ENCODE data around the gene ENG. TPM values are rescaled to one million over a fixed set of nuclear protein-coding genes. Genes with fewer than 3 reads are reported as not detected.

The ENG gene
- total and polyA plus RNA-seq, 2 of the 8 experiments (the other 6 are each of a cell fraction or from before 2014, with no cell fraction given): 1.8 to 4.4 TPM

DNA sequence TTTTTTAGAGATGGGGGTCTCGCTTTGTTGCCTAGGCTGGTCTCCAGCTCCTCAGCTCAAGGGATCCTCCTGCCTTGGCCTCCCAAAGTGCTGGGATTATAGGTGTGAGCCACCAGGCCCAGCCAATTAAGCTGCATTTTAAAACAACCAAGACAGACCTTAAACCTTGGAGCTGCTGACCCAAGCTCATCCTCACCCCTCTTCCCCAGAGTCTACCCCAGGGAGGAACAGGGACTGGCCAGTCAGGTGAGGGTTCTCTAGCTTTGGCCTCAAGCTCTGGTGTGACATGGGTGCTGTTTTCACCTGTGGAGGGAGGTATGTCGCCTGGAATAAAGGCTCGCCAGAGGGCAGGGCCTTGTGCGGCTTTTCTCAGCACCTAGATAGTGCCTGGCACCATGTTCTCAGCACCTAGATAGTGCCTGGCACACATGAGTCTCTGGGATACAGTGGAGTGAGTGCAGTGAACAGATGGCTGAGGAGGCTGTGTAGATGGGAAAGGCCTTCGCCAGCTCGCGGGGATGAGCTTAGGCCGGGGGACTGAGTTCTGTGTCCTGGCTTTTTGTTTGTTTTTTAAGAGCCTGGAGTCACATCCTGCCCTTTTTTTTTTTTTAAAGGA is 61.3 kb downstream of the ENG start:
- Histone ChIP-seq H3K23ac (ENCODE audit: insufficient read length) (no peak overlapping the region), H4K91ac (replicated peaks; ENCODE audit: insufficient read length, low read length) (no peak overlapping the region), H3K4me1 (replicated peaks in 1 of 4; ENCODE audit: control insufficient read depth in 3 of 4, insufficient read depth in 4 of 4, low read length in 3 of 4) (no peaks in the 10 kb centered on the region; a peak in 1 of 7 replicates), H2AFZ (ENCODE audit: low read length) (no peak overlapping the region), H3K4me3 (ENCODE audit: extremely low read depth in 1 of 4, insufficient read depth in 2 of 4, low read depth in 3 of 4, low read length in 4 of 4) (no peak overlapping the region), H3K18ac (ENCODE audit: extremely low read depth, low read length) (no peak overlapping the region), H3K79me2 (ENCODE audit: control insufficient read depth in 1 of 2, insufficient read depth in 2 of 2, low read length in 2 of 2) (peaks cover 0 to 22% of the 10 kb centered on the region in 2 experiments; a peak in 1 of 4 replicates), H3K27me3 (replicated peaks in 1 of 4; ENCODE audit: control insufficient read depth in 3 of 4, extremely low read depth in 1 of 4, insufficient read depth in 3 of 4, low read length in 3 of 4) (no peaks in the 10 kb centered on the region), H3K23me2 (ENCODE audit: low read depth, low read length) (no peaks in the 10 kb centered on the region), H4K5ac (ENCODE audit: insufficient read length, low read depth, low read length) (no peak overlapping the region), H2AK5ac (ENCODE audit: low read depth, low read length) (no peak overlapping the region), H2BK5ac (ENCODE audit: low read depth, low read length) (no peak overlapping the region), H3K14ac (ENCODE audit: insufficient read length) (no peak overlapping the region), H2BK20ac (ENCODE audit: low read length) (no peak overlapping the region), H3K56ac (replicated peaks; ENCODE audit: insufficient read length, low read depth, low read length) (no peak overlapping the region), H3K36me3 (ENCODE audit: control insufficient read depth in 2 of 4, insufficient read depth in 4 of 4, low read length in 3 of 4) (peaks cover 18 to 42% (median 34%) of the 10 kb centered on the region in 4 experiments), H3K79me1 (ENCODE audit: low read depth, low read length) (peaks cover 5% of the 10 kb centered on the region), H3K9me3 (ENCODE audit: insufficient read depth in 2 of 2, low read depth in 1 of 2, low read length in 1 of 2) (no peaks in the 10 kb centered on the region), H2BK120ac (replicated peaks; ENCODE audit: low read depth, low read length) (no peak overlapping the region), H3K4ac (replicated peaks; ENCODE audit: insufficient read length, low read depth, low read length) (no peak overlapping the region), H4K20me1 (replicated peaks in 1 of 2; ENCODE audit: control insufficient read depth in 1 of 2, insufficient read depth in 2 of 2, low read length in 2 of 2) (peaks cover 18 to 24% of the 10 kb centered on the region in 2 experiments), H3K9ac (replicated peaks in 1 of 4; ENCODE audit: extremely low read depth in 1 of 4, low read depth in 3 of 4, low read length in 3 of 4) (no peak overlapping the region), H3K4me2 (ENCODE audit: insufficient read depth in 1 of 2, low read depth in 2 of 2, low read length in 2 of 2) (no peak overlapping the region), H4K8ac (ENCODE audit: extremely low read depth, insufficient read depth, low read length) (no peak overlapping the region), H2BK15ac (ENCODE audit: low read length) (no peak overlapping the region), H2BK12ac (ENCODE audit: low read depth, low read length) (no peak overlapping the region), H3K27ac (ENCODE audit: low read depth, low read length) (no peak overlapping the region)
- ChIA-PET POLR2A (ENCODE audit: partially characterized antibody) (interaction anchor here (0.6 to 10.2 kb wide), 21 partner anchors 9 to 266 kb away, joined by 3 to 140 read pairs (median 4); partner anchors contain the start of genes FPGS and PIP5KL1), CTCF (ENCODE audit: partially characterized antibody) (interaction anchor here (0.6 to 16.2 kb wide), 12 partner anchors 8 to 511 kb away, joined by 3 to 227 read pairs (median 5); partner anchors contain the start of gene TOR2A)
- TF ChIP-seq EZH2 (IDR thresholded peaks at IDR 0.05; ENCODE audit: low read depth, low read length, severe bottlenecking) (no peak), POLR2AphosphoS5 (IDR thresholded peaks at IDR 0.05; ENCODE audit: low read depth, low read length) (peak; percentile 76; the same call in 1 of the 2 replicates), POLR2A (IDR thresholded peaks at IDR 0.05; ENCODE audit: control extremely low read depth in 1 of 2, low read depth in 2 of 2, low read length in 2 of 2) (peak in 1 of 2 experiments; percentile 45; a peak in 2 of 3 replicates), EGR1 (IDR thresholded peaks at IDR 0.05; ENCODE audit: borderline replicate concordance, low read depth, low read length) (no peak), KDM5A (IDR thresholded peaks at IDR 0.05; ENCODE audit: low read length) (no peak)
- TF ChIP-seq, protein P1, sequence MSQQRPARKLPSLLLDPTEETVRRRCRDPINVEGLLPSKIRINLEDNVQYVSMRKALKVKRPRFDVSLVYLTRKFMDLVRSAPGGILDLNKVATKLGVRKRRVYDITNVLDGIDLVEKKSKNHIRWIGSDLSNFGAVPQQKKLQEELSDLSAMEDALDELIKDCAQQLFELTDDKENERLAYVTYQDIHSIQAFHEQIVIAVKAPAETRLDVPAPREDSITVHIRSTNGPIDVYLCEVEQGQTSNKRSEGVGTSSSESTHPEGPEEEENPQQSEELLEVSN (IDR thresholded peaks at IDR 0.05): no peak
- TF ChIP-seq, protein P2, sequence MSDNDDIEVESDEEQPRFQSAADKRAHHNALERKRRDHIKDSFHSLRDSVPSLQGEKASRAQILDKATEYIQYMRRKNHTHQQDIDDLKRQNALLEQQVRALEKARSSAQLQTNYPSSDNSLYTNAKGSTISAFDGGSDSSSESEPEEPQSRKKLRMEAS (IDR thresholded peaks at IDR 0.05): no peak
- WGBS, 2 experiments (ENCODE audit: extremely low coverage in 1 of 2, insufficient coverage in 1 of 2, insufficient read length in 1 of 2, insufficient replicate concordance in 2 of 2, low coverage in 1 of 2, low lambda C conversion rate in 2 of 2, missing lambda C conversion rate in 1 of 2): 99% methylated on average over 7 of the region's 8 CpGs; no CpG with 5 or more reads in 1 of the 2 experiments
- FAIRE-seq: no peak
- DNase-seq (ENCODE audit: low read depth in 1 of 2, low spot score in 2 of 2): no peak
